Fibroblast of mammary gland (primary cell): ENCODE measurements around the gene DLG2.

Source experiments
- DNase-seq: peaks from one replicate; pipeline ENCODE4 v3.0.0-alpha.2; 2010; ENCODE audit warnings: low read depth
- H3K4me3 ChIP-seq: 2 replicates; pipeline ENCODE4 v1.5.1; 2011; ENCODE audit warnings: low read depth, mild to moderate bottlenecking, low read length, moderate library complexity; ENCODE audit not compliant: control insufficient read depth
- TF ChIP-seq, protein P1 (sequence below): conservative IDR thresholded peaks from 2 replicates; pipeline ENCODE4 v1.5.1; 2011; ENCODE audit warnings: low read depth, low read length, inconsistent platforms; ENCODE audit not compliant: control insufficient read depth, insufficient read depth

DLG2 gene

DNA sequence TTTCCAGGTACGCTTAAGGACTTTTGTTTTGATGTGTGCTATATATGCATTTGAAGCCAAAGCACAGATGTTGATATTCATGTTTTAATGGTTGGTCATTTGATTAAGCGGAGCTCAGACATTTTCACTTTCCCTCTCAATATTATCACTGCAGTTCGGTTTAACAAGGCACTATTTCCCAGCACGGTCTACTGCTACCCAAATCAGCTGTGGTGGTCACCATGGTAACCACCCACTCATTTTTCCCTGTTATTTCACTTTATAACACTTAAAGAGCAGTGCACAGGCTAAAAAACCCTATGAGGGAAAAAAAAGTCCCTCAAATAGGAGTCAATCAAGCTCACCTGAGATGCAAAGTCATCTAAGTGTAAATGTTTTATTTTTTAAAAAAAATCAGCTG, 1901.4 kb downstream of the DLG2 start:
- H3K4me3 ChIP-seq, result no peak overlapping the region
- TF ChIP-seq, protein P1, sequence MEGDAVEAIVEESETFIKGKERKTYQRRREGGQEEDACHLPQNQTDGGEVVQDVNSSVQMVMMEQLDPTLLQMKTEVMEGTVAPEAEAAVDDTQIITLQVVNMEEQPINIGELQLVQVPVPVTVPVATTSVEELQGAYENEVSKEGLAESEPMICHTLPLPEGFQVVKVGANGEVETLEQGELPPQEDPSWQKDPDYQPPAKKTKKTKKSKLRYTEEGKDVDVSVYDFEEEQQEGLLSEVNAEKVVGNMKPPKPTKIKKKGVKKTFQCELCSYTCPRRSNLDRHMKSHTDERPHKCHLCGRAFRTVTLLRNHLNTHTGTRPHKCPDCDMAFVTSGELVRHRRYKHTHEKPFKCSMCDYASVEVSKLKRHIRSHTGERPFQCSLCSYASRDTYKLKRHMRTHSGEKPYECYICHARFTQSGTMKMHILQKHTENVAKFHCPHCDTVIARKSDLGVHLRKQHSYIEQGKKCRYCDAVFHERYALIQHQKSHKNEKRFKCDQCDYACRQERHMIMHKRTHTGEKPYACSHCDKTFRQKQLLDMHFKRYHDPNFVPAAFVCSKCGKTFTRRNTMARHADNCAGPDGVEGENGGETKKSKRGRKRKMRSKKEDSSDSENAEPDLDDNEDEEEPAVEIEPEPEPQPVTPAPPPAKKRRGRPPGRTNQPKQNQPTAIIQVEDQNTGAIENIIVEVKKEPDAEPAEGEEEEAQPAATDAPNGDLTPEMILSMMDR, result no peak
- DNase-seq, result peak; percentile 6

DNA sequence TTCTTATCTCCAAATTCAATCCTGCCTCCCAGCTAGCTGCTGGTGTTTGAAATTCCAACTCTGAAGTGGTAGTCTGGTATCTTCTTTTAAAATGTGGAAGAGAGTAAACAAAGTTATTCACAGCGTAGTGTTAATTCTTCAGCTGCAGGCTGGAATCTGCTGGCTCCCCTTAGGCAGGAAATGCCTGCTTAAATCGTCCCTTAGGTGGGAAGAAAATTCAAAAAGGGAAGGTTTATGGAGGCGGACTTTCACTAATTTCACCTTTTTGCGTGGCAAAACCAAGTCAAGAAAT, 1901.9 kb downstream of the DLG2 start:
- no peak overlapping the region for H3K4me3 ChIP-seq
- no peak for DNase-seq
- TF ChIP-seq, protein P1, result no peak

DNA sequence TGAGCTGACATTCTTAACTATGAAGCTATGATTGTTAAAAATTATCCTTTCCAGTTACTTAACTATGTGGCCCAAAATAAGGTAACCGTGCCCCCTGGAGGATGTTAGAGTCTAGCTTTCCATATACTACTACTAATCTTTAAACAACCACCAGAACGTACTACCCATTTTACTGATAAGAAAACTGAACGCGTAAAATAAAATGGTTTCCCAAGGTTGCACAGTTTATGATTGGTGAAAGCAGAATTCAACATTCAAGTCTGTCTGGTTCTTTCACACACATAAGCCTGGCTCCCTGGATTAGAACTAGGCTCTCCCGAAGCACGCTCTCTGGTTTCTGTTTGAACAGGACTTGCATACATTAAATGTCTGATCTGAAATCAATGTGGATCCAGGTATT, 1903.1 kb downstream of the DLG2 start:
- DNase-seq, result peak; percentile 81
- peak overlapping the region; percentile 8 for H3K4me3 ChIP-seq

DNA sequence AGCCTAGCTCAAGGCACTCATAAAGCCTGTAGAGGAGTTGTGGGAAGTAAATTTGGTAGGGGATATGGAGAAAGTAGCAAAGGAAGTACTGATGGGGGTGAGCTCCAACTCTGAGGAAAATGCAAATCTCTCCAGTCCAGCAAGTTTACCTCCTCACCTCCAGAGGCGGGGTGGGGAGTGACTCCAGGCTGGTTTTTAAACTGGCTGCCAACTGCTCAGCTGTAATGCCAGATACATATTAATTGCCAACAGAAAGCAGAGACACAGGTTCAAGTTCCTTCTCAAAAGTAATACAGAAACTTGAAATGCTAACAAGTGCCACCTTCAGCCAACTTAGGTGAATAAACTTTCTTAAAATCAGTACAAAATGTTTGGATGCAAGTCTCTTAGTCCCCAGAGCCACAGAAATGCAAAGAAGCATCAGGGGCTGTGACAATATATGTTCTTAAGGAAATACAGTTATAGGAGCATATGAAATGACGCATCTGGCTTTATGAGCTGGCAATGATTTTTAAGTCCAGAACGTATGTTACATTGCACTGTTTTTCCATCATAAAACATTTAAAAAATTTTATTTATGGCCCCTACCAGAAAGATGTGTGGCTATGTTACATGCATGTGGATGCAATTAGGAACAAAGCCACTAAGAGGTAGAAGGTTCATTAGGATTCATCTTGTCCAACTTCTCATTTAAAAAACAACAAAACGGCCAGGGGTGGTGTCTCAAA, 1904.6 kb downstream of the DLG2 start:
- TF ChIP-seq, protein P1, result no peak
- no peak overlapping the region for H3K4me3 ChIP-seq
- DNase-seq, result no peak

More for the DNA sequence above, 1903.1 kb downstream of the DLG2 start:
- TF ChIP-seq, protein P1, result peak; percentile 69

DNA sequence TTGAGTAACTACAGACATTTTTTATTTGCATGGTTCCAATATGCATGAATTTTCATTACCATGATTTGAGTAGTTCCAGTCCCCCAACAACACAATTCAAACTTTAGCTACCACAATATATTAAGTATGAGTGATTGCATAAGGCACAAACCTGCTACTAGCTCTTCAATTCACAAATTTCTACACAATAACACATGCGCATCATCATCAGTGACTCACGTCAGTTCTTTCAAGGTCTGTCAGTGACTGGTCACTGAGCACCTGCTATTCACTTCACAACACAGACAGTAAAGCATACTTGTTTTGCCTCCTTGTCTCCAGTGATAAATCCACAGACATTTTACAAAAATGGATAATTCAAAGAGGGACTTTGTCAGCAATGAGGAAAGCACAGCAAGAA, 1905.9 kb downstream of the DLG2 start:
- H3K4me3 ChIP-seq, result no peak overlapping the region
- TF ChIP-seq, protein P1, result no peak
- peak; percentile 43 for DNase-seq

DNA sequence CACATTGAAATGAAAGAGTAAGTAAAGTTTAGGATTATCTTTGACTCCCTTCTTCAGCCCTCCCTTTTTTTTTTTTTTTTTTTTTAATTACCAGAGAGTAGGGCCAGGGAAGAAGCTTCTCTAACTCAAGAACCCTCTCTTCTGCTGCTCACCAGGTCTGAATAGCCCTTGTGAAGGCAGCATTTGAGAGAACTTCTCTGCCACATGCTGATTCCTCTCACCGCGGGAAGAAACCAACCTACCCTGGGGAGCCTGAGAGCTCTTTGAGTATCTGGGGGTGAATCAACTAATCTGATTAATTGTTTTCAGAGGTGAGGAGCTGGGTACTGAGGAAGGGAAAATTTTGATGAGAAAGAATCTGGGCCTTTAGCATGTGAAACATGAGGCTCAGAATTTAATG, 1906.5 kb downstream of the DLG2 start:
- no peak for DNase-seq
- no peak overlapping the region for H3K4me3 ChIP-seq
- TF ChIP-seq, protein P1, result no peak

DNA sequence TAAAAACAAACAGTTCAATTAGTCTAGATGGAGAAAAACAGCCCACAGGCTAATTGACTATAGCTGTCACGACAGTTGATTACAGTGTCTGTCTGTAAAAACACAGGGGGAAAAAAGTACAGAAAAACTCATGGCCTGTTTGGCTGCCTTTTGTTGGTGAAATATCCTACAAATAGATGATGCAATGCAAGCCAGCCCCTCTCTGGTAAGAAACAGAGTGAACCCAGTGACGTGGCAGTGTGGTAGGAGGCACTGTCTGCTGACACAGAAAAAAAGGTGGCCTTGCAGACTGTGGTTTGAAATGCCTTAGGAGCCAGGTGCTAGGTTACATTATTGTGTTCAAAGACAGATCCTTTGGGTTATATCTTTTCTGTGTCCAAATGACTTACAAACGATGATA, 1909.6 kb downstream of the DLG2 start:
- peak; percentile 19 for DNase-seq
- no peak overlapping the region for H3K4me3 ChIP-seq
- TF ChIP-seq, protein P1, result no peak
